ENCODE results near the gene HSPBP1.

DNA sequence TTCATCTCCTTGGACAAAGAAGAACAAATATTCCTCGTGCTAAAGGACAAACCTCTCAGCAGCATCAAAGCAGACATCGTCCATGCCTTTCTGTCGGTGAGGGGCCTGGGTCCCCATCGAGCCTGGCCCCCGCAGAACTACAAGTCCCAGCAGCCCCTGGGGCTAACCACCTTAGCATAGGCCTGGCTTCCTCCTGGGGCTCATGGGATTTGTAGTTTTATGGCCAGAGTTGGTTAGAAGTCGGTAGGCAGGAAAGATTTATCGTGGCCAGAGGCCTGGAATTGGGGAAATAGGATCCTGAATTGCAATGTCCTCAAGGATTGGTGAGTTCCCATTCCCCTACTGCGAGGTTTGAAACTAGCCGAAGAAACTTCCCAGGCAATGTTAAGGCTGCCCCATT lies 25.6 kb upstream of the HSPBP1 start:
- no peak for TF ChIP-seq GATA3 (IDR thresholded peaks at IDR 0.05; ENCODE audit: low read depth, low read length)
- no peak for TF ChIP-seq GATA2 (IDR thresholded peaks at IDR 0.05; ENCODE audit: low read depth, low read length)

Measured in SH-SY5Y (cell line).